Activated naive CD4-positive, alpha-beta T cell treated with anti-CD3 and anti-CD28 coated beads, Interleukin-2, amount 10 ng/mL, durations not matched to agents 7 days and 5 days (primary cell): ENCODE data around the gene RAD51B.

ENCODE experiments used
- CTCF ChIA-PET: fragments of 350-600 bp; sonication (Branson Sonifier 250); formaldehyde crosslinking; loops from one replicate; lab custom pipeline; 2021; ENCODE audit warnings: antibody characterized with exemption; lab: Charles Lee
- DNase-seq: peaks from one replicate; pipeline ENCODE4 v3.0.0-alpha.2; 2020
- H3K27ac Mint-ChIP-seq: one replicate; pipeline ENCODE4 v1.8.0; 2021; ENCODE audit warnings: mild to moderate bottlenecking, moderate library complexity, mixed read lengths
- H3K27me3 Mint-ChIP-seq: one replicate; pipeline ENCODE4 v1.8.0; 2021; ENCODE audit warnings: mild to moderate bottlenecking, mixed read lengths
- H3K36me3 Mint-ChIP-seq: one replicate; pipeline ENCODE4 v1.8.0; 2021; ENCODE audit warnings: mixed read lengths
- H3K4me1 Mint-ChIP-seq: one replicate; pipeline ENCODE4 v1.8.0; 2021; ENCODE audit warnings: mixed read lengths
- H3K4me3 Mint-ChIP-seq: one replicate; pipeline ENCODE4 v1.8.0; 2021; ENCODE audit warnings: mild to moderate bottlenecking, moderate library complexity, mixed read lengths
- H3K9me3 Mint-ChIP-seq: one replicate; pipeline ENCODE4 v1.8.0; 2021; ENCODE audit warnings: mixed read lengths

RAD51B gene

DNA sequence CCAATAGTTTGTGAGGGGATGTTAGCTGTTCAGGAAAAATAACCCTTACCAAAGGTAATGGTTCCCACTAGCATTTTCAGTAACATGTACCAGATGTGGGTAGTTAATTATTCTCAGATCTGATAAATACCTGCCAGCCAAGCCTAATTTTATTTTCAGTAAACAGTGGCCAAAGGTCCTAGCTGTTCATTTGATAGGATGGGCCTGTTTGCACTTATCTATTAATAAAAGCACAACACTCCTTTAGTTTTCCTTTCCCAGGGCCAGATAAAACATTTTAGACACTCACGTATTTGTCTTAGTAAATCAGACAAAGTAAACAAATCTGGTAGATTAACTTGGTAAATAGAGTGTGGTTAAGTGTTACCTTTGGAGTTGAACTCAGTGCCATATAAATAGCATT lies 345.1 kb downstream of the RAD51B start:
- no peak overlapping the region for H3K27ac Mint-ChIP-seq
- no peak for DNase-seq
- H3K4me3 Mint-ChIP-seq = no peak overlapping the region
- no peaks in the 10 kb centered on the region for H3K36me3 Mint-ChIP-seq
- CTCF ChIA-PET = no interaction called here
- no peaks in the 10 kb centered on the region for H3K27me3 Mint-ChIP-seq
- no peaks in the 10 kb centered on the region for H3K4me1 Mint-ChIP-seq
- no peaks in the 10 kb centered on the region for H3K9me3 Mint-ChIP-seq

DNA sequence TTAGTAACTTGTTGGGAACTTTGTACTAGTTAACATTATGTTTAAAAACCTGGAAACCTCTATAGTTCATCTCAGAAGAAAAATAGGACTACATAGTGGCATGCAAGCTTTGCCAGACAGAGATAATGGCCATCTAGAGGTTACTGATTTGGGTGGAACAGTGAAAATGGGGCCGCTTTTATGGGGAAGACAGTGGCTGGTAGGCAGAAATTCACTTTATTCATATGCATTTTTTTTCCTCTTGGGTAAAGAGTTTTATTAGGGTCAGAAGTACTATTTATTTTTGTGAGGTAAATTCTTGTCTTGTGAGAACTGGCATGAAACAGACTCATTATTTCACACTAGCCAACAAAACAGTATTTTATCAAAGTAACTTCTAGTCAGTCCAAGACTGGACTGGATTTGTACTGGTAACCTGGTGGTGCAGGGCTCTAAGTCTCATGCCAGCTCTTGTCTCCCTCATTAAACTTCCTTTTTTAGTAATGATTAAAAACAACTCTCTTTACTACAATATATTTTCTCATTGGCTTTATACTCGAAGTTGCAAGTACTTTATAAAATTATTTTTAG lies 345.8 kb downstream of the RAD51B start:
- no peak overlapping the region for H3K4me3 Mint-ChIP-seq
- H3K27ac Mint-ChIP-seq = no peak overlapping the region
- H3K4me1 Mint-ChIP-seq = no peaks in the 10 kb centered on the region
- no peaks in the 10 kb centered on the region for H3K27me3 Mint-ChIP-seq
- no peak for DNase-seq
- CTCF ChIA-PET = no interaction called here
- no peaks in the 10 kb centered on the region for H3K36me3 Mint-ChIP-seq
- no peaks in the 10 kb centered on the region for H3K9me3 Mint-ChIP-seq

DNA sequence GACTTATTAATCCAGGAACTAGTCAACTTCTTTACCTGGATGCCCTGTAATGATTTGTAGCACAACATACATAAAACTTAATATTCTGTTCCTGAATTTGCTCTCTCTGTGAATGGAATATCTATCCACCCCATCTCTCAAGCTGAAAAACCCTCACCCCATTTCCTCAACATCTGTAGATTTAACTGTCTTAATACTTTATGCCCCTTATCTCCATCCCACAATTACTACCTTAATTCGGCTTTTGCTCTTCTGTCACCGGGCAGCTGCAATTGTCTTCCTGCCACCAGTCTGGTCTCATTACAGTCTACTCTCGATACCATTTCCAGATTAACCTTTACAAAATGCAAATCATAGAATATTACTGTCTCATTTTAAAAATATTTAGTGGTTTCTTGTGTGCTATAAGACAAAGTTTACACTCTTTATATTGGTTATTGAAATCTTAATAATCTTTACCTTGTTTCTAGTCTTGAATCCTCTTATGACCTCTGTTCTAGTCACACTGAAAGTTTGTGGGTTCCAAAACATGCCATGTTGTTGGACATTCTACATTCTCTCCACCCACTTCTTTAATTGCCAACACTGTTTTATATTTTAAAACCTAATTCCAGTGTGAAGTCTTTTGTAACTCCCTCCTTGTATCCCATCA lies 347.3 kb downstream of the RAD51B start:
- no peak overlapping the region for H3K27ac Mint-ChIP-seq
- CTCF ChIA-PET = no interaction called here
- H3K36me3 Mint-ChIP-seq = no peaks in the 10 kb centered on the region
- no peaks in the 10 kb centered on the region for H3K4me1 Mint-ChIP-seq
- H3K27me3 Mint-ChIP-seq = no peaks in the 10 kb centered on the region
- H3K4me3 Mint-ChIP-seq = no peak overlapping the region
- DNase-seq = no peak
- no peaks in the 10 kb centered on the region for H3K9me3 Mint-ChIP-seq

DNA sequence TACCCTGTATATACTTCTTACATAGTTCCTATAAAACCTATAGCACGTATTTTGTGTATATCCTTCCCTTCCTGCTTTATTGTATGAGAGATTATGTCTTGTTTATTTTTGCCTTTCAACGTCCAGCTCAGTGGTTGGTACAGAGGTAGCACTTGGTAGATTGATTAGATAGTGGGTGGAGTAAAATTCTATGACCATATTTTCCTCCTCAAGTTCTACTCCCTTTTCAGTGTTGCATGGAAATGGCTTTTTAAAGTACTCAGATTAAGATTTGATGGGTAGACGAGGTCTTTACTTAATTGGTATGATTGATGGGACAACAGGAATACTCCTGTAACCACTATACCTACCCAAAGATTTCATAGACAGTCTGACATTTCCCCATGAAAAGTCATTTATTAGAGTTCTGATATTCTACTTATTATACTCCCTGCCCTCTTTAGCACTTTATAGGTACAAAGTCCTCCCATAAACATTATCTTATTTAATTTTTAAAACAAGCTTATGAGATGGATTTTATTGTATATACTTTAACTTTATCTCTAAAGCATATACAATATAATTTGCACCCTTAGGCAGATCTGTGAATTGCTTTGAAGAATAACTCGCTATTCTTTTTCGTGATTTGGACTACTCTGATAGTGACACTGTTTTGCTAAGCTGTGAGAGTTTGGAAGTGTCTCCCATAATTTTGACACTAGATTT lies 348.0 kb downstream of the RAD51B start:
- CTCF ChIA-PET = no interaction called here
- no peak for DNase-seq
- Mint-ChIP-seq H3K4me3 (no peak overlapping the region), H3K27me3 (no peaks in the 10 kb centered on the region), H3K27ac (no peak overlapping the region), H3K9me3 (no peaks in the 10 kb centered on the region), H3K36me3 (no peaks in the 10 kb centered on the region), H3K4me1 (no peaks in the 10 kb centered on the region)

DNA sequence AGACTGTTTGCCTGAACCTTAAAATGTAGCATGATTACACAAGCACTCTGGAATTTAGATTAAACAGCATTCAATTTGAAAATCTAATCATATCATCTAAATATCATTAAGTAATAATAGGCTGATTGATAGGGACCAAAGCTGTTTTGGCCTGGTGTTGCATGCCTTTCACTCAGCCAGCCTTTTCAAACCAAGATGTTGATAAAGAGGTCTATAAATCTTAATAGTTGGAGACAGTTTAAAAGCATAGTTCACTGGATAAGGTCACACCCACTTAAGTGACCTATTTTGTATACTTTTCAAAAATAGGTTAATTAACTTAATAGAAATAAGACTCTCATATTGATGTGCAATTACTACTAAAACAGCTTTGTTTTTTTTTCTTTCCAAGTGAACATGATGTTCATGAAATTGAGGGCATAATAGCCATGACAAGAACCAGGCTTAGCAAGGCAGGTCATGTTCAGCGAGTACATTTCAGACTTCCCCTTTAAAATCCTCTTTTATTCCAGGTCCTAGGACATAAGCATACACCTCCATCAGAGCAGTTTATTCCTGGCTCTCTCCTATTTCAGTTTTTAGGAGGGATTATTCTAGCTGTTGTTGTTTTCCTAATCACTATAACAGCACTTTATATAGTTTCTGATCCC lies 349.0 kb downstream of the RAD51B start:
- H3K4me3 Mint-ChIP-seq = no peak overlapping the region
- no peaks in the 10 kb centered on the region for H3K4me1 Mint-ChIP-seq
- no peaks in the 10 kb centered on the region for H3K36me3 Mint-ChIP-seq
- no peak overlapping the region for H3K27ac Mint-ChIP-seq
- DNase-seq = no peak
- CTCF ChIA-PET = no interaction called here
- no peaks in the 10 kb centered on the region for H3K9me3 Mint-ChIP-seq
- H3K27me3 Mint-ChIP-seq = no peaks in the 10 kb centered on the region

DNA sequence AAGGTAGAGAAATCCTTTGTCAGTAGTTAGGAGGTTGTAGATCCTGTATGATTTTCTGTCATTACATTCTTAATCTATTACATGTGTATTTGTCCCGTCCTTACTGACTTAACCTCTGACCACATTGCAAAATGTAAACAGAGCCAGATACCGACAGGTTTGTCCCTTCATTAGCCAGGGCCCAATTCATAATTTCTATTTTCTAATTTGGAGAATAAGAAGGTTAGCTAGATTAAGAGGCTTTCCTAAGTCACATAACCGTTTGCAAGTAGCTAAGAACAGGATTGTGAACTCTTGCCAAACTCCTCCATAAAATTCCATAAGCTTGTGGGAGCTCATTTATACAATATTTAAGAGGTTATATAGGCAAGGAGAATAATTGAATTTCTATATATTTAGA lies 352.6 kb downstream of the RAD51B start:
- H3K36me3 Mint-ChIP-seq = no peaks in the 10 kb centered on the region
- H3K9me3 Mint-ChIP-seq = no peaks in the 10 kb centered on the region
- CTCF ChIA-PET = no interaction called here
- DNase-seq = no peak
- H3K27ac Mint-ChIP-seq = no peak overlapping the region
- H3K27me3 Mint-ChIP-seq = no peaks in the 10 kb centered on the region
- H3K4me3 Mint-ChIP-seq = no peak overlapping the region
- no peaks in the 10 kb centered on the region for H3K4me1 Mint-ChIP-seq

DNA sequence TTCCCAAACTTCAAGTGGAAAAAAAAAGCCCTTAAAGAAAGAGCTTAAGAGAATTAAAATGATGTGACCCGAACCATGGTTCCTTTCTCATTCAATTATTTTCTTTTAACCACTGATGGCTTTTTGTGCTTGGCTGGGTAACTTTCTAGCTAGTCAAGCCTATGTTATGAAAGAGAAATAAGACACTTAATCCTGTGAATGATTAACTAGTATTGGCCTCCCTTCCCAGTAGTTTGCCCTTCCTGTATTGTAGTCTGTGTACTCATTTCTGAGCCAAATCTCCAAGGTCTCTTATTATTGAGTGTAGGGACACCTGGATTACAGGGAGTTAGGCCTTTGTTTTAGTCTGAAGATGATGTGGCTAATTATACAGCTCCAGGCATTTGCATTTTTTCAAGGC lies 353.0 kb downstream of the RAD51B start:
- no peaks in the 10 kb centered on the region for H3K36me3 Mint-ChIP-seq
- no peaks in the 10 kb centered on the region for H3K4me1 Mint-ChIP-seq
- H3K27me3 Mint-ChIP-seq = no peaks in the 10 kb centered on the region
- H3K27ac Mint-ChIP-seq = no peak overlapping the region
- no peak for DNase-seq
- CTCF ChIA-PET = no interaction called here
- H3K9me3 Mint-ChIP-seq = no peaks in the 10 kb centered on the region
- no peak overlapping the region for H3K4me3 Mint-ChIP-seq

DNA sequence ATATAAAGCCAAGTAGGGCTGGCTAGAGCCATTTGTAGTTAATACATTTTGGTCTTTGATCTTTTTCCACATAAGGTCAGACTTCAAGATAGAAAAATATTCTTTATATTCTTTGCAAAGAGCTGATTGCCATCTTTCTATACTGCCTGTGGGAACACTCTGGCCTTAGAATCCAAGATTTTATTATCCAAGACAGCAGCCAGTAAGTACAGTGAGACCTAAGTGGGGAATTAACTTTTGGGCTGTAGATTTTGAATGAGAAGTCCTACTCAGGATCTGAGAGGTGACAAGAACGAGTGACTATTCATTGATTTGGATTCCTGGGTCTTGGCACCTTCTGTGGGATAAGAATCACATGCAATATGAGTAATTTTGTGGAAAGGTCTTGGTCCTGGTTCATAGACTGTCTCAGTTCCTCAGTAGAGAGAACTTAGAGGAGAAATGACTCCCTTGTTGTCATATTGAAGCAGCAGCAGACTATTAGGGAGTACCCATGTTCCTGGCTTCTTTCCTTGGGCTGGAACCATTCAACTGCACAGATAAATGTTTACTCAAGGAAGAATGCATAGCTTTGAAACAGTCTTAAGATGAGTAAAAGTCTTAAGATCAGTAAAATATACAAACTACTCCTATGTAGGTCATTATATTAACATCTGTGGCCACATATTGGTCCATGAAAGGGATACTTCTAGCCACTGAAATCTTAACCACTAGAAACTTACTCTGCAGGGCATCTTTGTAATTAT lies 353.8 kb downstream of the RAD51B start:
- CTCF ChIA-PET = no interaction called here
- H3K4me3 Mint-ChIP-seq = no peak overlapping the region
- H3K9me3 Mint-ChIP-seq = no peaks in the 10 kb centered on the region
- H3K27me3 Mint-ChIP-seq = no peaks in the 10 kb centered on the region
- no peaks in the 10 kb centered on the region for H3K4me1 Mint-ChIP-seq
- DNase-seq = no peak
- H3K36me3 Mint-ChIP-seq = no peaks in the 10 kb centered on the region
- no peak overlapping the region for H3K27ac Mint-ChIP-seq

DNA sequence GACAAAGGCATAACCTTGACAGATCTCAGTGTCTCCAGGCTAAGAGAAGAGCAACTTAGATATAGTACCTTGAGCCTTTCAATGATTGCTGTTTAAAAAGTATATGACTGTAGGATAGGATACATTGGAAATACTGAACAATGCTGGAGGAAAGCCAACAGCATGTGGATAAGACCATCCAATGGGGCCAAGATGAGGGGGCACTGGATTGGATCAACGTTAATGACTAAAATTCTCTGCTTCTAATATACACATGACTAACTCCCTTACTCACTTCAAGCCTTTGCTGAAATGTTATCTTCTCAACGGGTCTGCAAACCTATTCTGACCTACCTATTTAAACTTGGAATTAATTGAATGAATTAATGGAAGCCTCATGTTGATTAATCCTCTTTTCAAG lies 354.9 kb downstream of the RAD51B start:
- no peak for DNase-seq
- Mint-ChIP-seq H3K27ac (no peak overlapping the region), H3K9me3 (no peaks in the 10 kb centered on the region), H3K4me3 (no peak overlapping the region), H3K4me1 (no peaks in the 10 kb centered on the region), H3K36me3 (no peaks in the 10 kb centered on the region), H3K27me3 (no peaks in the 10 kb centered on the region)
- CTCF ChIA-PET = no interaction called here

DNA sequence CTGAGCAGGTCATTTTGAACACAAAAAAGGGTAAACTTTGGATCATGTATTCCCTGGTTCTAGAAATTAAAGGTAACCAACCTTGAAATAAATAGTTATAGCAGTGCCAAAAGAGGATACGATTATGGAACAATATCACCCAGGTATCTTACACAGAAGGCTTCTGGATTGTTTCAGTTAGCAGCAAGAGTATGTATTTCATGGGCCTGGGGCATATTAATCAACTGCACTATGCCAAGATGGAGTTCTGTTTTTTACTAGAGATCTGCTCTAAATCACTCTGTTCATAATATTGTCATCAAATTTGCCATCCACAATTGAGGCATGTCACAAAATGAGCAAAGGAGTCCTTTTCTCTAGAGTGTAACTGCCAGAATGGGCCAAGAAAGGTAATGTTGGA lies 357.1 kb downstream of the RAD51B start:
- Mint-ChIP-seq H3K9me3 (no peaks in the 10 kb centered on the region), H3K4me1 (peaks cover 12% of the 10 kb centered on the region), H3K36me3 (no peaks in the 10 kb centered on the region), H3K4me3 (no peak overlapping the region), H3K27me3 (no peaks in the 10 kb centered on the region), H3K27ac (no peak overlapping the region)
- CTCF ChIA-PET = no interaction called here
- DNase-seq = no peak

DNA sequence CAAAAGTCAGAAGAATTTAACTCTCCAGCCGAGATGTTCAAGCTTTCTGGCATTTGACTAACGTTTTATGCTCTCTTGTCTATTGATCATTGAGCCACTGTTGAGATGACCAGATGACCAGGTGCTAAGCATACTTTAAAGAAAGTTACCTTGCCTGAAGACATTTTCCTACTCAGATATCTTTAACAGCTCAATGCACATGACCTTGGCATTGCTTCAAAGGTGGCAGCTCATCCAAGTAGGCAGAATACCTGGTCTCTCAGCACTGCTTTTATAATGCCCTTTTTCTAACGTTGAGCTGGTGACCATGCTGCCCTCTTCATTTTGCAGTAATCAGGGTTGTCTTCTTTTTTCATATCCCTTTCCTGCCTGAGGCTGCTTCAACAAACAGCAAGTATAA lies 358.1 kb downstream of the RAD51B start:
- Mint-ChIP-seq H3K36me3 (no peaks in the 10 kb centered on the region), H3K4me1 (peaks cover 23% of the 10 kb centered on the region), H3K9me3 (no peaks in the 10 kb centered on the region), H3K27ac (no peak overlapping the region), H3K4me3 (no peak overlapping the region), H3K27me3 (no peaks in the 10 kb centered on the region)
- CTCF ChIA-PET = no interaction called here
- DNase-seq = no peak

DNA sequence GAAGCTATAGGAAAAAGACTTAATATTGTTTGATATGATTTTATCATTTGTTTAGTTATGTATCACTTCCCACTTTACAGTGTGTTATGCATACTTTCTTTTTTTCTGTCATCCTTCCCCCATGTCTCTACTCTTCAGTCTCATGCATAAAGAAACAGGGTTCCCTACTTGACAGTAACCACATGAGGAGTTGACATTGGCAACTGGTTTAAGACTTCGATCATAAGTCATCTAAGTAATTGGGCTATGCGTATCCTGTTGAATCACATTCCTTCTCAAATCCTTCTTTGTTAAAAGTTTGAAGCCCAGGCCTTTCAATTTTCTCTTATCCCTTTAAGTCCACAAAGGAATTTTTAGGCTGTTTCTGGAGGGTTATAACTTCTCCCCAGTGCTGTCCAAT lies 358.7 kb downstream of the RAD51B start:
- CTCF ChIA-PET = no interaction called here
- DNase-seq = no peak
- H3K36me3 Mint-ChIP-seq = peaks cover 2% of the 10 kb centered on the region

DNA sequence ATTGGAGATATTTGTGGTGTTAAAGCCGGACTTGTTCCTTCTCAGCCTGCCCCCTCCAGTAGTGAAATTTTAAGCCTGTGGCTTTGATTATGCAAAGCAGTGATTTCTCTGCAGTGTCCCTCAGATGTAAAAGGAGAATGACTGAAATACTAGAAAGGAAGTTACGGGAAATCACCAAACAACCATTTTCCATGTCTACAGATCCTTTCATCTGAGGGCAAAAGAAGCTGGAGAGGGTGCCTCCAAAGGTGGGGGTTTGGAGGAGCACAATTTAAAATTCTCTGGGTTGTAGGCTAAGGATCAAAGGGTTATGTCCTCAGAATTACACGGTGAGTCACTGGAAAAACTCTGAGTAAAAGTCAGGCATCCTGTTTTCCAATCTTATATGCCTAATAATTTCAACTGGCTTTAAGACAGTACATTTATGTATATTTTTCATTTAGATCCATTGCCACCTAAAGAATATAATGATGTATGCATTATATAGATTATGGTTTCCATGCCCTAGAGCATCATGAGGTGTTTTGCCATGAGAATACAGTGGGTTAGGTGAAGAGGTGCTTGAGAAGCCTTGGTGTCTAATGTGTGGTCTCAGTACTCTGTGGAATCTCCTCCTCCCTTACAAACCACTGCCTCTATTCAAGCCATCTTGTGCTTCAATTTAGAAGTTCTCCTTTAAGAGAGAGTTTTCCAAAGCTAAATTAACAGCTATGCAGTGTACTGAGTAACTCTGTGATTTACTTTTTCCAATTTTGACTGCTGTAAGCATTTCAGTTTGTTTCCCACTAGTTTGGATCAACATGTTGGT lies 362.1 kb downstream of the RAD51B start:
- Mint-ChIP-seq H3K9me3 (no peaks in the 10 kb centered on the region), H3K4me1 (peaks cover 31% of the 10 kb centered on the region), H3K27me3 (no peaks in the 10 kb centered on the region), H3K27ac (no peak overlapping the region), H3K4me3 (no peak overlapping the region), H3K36me3 (peaks cover 3% of the 10 kb centered on the region)
- CTCF ChIA-PET = no interaction called here
- no peak for DNase-seq

More for the DNA sequence above, 358.7 kb downstream of the RAD51B start:
- no peaks in the 10 kb centered on the region for H3K9me3 Mint-ChIP-seq
- no peaks in the 10 kb centered on the region for H3K27me3 Mint-ChIP-seq
- no peak overlapping the region for H3K27ac Mint-ChIP-seq
- H3K4me3 Mint-ChIP-seq = no peak overlapping the region
- peaks cover 28% of the 10 kb centered on the region for H3K4me1 Mint-ChIP-seq

DNA sequence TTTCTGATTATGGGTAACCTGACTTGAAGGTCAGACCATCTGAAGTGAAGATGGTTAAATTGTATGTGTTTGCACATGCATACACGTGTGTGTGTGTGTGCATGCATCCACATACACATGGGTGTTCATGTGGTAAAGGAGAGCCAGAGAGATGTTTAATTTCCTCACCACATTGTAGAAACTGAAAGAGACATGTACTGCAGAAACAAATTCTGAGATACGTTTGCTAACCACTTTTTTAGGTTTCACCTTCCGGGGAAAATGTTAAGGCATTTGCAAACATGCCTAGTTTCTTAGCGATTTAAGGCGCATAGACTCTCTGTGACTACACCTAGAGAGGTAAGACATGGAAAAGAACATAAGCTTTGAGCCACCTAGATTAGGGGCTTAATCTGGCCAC lies 362.9 kb downstream of the RAD51B start:
- Mint-ChIP-seq H3K27me3 (no peaks in the 10 kb centered on the region), H3K4me3 (no peak overlapping the region), H3K4me1 (peaks cover 31% of the 10 kb centered on the region), H3K36me3 (peaks cover 3% of the 10 kb centered on the region), H3K9me3 (no peaks in the 10 kb centered on the region), H3K27ac (peak overlapping the region; percentile 58)
- CTCF ChIA-PET = no interaction called here
- DNase-seq = peak; percentile 38
